ENCODE results near the gene PLEKHO2. TPM values are rescaled to one million over a fixed set of nuclear protein-coding genes. Genes with fewer than 3 reads are reported as not detected.

Gene PLEKHO2
- total and polyA plus RNA-seq, 2 experiments from 2014 or later = 12.7 to 15.1 TPM

- no peaks in the 10 kb centered on the region for H3K9me3 ChIP-seq (ENCODE audit: low read depth)
- H3K27ac ChIP-seq = no peak overlapping the region
- DNase-seq (ENCODE audit: low spot score) = no peak
- 87% methylated on average over 1 of the region's 1 CpG for WGBS (ENCODE audit: low lambda C conversion rate, missing lambda C conversion rate)
- H3K36me3 ChIP-seq (replicated peaks; ENCODE audit: insufficient read depth, low read depth) = no peaks in the 10 kb centered on the region
- H3K4me2 ChIP-seq = no peak overlapping the region
- TF ChIP-seq EZH2phosphoT487 (IDR thresholded peaks at IDR 0.05; ENCODE audit: low read depth, severe bottlenecking, unreplicated experiment) = no peak
- no peaks in the 10 kb centered on the region for H4K20me1 ChIP-seq (ENCODE audit: insufficient read depth, poor library complexity, severe bottlenecking)
- H3K79me2 ChIP-seq = peaks cover 2% of the 10 kb centered on the region
- H3K27me3 ChIP-seq = no peaks in the 10 kb centered on the region
- H3K9me2 ChIP-seq (replicated peaks; ENCODE audit: insufficient read depth) = no peaks in the 10 kb centered on the region
- no peak overlapping the region for H3K4me3 ChIP-seq
- H3K4me1 ChIP-seq (ENCODE audit: insufficient read depth) = no peaks in the 10 kb centered on the region
- no peak overlapping the region for H2AFZ ChIP-seq
These were observed 22.4 kb downstream of the PLEKHO2 start for GRCh38 chr15:64864068-64864467.

DNA sequence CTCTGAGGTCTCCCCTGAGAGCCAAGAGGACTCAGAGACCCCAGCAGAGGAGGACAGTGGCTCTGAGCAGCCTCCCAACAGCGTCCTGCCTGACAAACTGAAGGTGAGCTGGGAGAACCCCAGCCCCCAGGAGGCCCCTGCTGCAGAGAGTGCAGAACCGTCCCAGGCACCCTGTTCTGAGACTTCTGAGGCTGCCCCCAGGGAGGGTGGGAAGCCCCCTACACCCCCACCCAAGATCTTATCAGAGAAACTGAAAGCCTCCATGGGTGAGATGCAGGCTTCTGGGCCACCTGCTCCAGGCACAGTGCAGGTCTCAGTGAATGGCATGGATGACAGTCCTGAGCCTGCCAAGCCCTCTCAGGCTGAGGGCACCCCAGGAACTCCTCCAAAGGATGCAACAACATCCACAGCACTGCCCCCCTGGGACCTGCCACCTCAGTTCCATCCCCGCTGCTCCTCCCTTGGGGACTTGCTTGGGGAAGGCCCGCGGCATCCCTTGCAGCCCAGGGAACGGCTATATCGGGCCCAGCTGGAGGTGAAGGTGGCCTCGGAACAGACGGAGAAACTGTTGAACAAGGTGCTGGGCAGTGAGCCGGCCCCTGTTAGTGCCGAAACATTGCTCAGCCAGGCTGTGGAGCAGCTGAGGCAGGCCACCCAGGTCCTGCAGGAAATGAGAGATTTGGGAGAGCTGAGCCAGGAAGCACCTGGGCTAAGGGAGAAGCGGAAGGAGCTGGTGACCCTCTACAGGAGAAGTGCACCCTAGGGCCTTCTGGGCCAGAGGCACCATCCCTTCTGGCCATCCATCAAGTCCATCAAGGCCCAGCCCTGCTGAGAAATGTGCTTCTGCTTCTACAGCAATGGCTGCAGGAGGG is 23.6 kb downstream of the PLEKHO2 start:
- no peaks in the 10 kb centered on the region for H3K4me1 ChIP-seq (ENCODE audit: insufficient read depth)
- no peaks in the 10 kb centered on the region for H3K36me3 ChIP-seq (replicated peaks; ENCODE audit: insufficient read depth, low read depth)
- H3K79me2 ChIP-seq = no peaks in the 10 kb centered on the region
- DNase-seq (ENCODE audit: low spot score) = no peak
- H2AFZ ChIP-seq = no peak overlapping the region
- H3K27me3 ChIP-seq = no peaks in the 10 kb centered on the region
- no peak overlapping the region for H3K27ac ChIP-seq
- H3K9me3 ChIP-seq (ENCODE audit: low read depth) = no peaks in the 10 kb centered on the region
- H4K20me1 ChIP-seq (ENCODE audit: insufficient read depth, poor library complexity, severe bottlenecking) = no peaks in the 10 kb centered on the region
- 98% methylated on average over 12 of the region's 12 CpGs for WGBS (ENCODE audit: low lambda C conversion rate, missing lambda C conversion rate)
- H3K4me3 ChIP-seq = no peak overlapping the region
- H3K4me2 ChIP-seq = no peak overlapping the region
- H3K9me2 ChIP-seq (replicated peaks; ENCODE audit: insufficient read depth) = no peaks in the 10 kb centered on the region
- TF ChIP-seq CTCF (IDR thresholded peaks at IDR 0.05; ENCODE audit: poor library complexity) (no peak), EZH2phosphoT487 (IDR thresholded peaks at IDR 0.05; ENCODE audit: low read depth, severe bottlenecking, unreplicated experiment) (no peak), EZH2 (IDR thresholded peaks at IDR 0.05; ENCODE audit: borderline replicate concordance) (no peak)

DNA sequence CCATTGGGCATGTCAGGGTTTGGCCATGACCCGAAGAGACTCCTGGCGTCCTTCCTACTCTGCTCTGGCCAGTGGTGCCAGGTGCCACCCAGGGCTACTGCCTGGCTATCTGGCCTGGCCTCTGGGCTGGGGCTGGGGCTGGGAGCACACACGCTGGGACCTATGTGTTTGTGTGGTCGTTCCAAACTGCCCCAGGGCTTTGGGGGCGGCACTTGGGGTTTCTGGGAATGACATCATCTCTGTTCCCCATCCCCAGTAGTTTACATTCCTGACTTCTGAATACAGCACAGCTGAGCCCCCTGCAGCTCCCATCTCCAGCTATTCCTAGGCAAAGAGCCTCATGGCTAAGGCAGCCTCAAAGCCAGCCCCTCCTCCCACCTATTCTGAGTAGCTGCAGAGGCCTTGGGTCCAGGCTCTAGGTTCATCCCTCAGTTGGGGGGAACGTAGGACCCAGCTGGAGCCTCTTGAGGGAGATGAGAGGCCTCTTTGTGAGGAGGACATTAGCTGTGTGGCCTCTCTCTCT is 24.3 kb downstream of the PLEKHO2 start:
- no peaks in the 10 kb centered on the region for H3K4me1 ChIP-seq (ENCODE audit: insufficient read depth)
- 66% methylated on average over 6 of the region's 6 CpGs for WGBS (ENCODE audit: low lambda C conversion rate, missing lambda C conversion rate)
- no peaks in the 10 kb centered on the region for H3K9me2 ChIP-seq (replicated peaks; ENCODE audit: insufficient read depth)
- H3K36me3 ChIP-seq (replicated peaks; ENCODE audit: insufficient read depth, low read depth) = no peaks in the 10 kb centered on the region
- no peak overlapping the region for H2AFZ ChIP-seq
- no peak overlapping the region for H3K27ac ChIP-seq
- no peak for DNase-seq (ENCODE audit: low spot score)
- no peaks in the 10 kb centered on the region for H4K20me1 ChIP-seq (ENCODE audit: insufficient read depth, poor library complexity, severe bottlenecking)
- no peaks in the 10 kb centered on the region for H3K79me2 ChIP-seq
- no peak overlapping the region for H3K4me3 ChIP-seq
- H3K4me2 ChIP-seq = no peak overlapping the region
- H3K9me3 ChIP-seq (ENCODE audit: low read depth) = no peaks in the 10 kb centered on the region
- no peak for TF ChIP-seq CTCF (IDR thresholded peaks at IDR 0.05; ENCODE audit: poor library complexity)
- no peak for TF ChIP-seq EZH2 (IDR thresholded peaks at IDR 0.05; ENCODE audit: borderline replicate concordance)
- no peak for TF ChIP-seq EZH2phosphoT487 (IDR thresholded peaks at IDR 0.05; ENCODE audit: low read depth, severe bottlenecking, unreplicated experiment)
- H3K27me3 ChIP-seq = no peaks in the 10 kb centered on the region

DNA sequence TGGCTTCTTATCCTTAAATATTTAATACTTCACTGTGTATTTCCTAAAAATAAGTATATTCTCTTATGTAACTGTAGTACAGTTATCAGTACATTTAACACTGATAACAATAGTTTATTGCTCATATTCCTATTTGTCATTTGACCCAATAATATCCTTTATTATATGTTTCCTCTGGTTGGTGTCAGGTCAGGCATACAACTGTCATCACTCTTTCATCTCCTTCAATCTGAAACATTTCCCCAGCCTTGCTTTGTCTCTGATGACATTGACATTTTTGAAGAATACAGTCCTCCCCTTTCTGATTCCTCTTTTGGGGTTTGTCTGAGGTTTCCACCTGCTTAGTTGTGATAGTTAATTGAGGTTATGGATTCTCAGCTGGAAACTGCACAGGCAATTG is 27.8 kb downstream of the PLEKHO2 start:
- Histone ChIP-seq H3K4me2 (no peak overlapping the region), H3K27ac (no peak overlapping the region), H3K27me3 (no peaks in the 10 kb centered on the region), H4K20me1 (ENCODE audit: insufficient read depth, poor library complexity, severe bottlenecking) (no peaks in the 10 kb centered on the region), H3K9me2 (replicated peaks; ENCODE audit: insufficient read depth) (no peaks in the 10 kb centered on the region), H3K9me3 (ENCODE audit: low read depth) (no peaks in the 10 kb centered on the region), H3K36me3 (replicated peaks; ENCODE audit: insufficient read depth, low read depth) (no peaks in the 10 kb centered on the region), H2AFZ (no peak overlapping the region), H3K79me2 (no peaks in the 10 kb centered on the region), H3K4me3 (no peak overlapping the region), H3K4me1 (ENCODE audit: insufficient read depth) (no peaks in the 10 kb centered on the region)
- TF ChIP-seq EZH2 (IDR thresholded peaks at IDR 0.05; ENCODE audit: borderline replicate concordance) (no peak), CTCF (IDR thresholded peaks at IDR 0.05; ENCODE audit: poor library complexity) (no peak), EZH2phosphoT487 (IDR thresholded peaks at IDR 0.05; ENCODE audit: low read depth, severe bottlenecking, unreplicated experiment) (no peak)
- no peak for DNase-seq (ENCODE audit: low spot score)

Data from hepatocyte (in vitro differentiated cells).